Activated T-cell treated with anti-CD3 and anti-CD28 coated beads, Interleukin-2, amount 50 U/mL, for 4 hours (primary cell): ENCODE data around the gene PTK7. TPM values are rescaled to one million over a fixed set of nuclear protein-coding genes. Genes with fewer than 3 reads are reported as not detected.

Experiments used
- ATAC-seq, 2 donors: fragments of 200-7000 bp; cut with Tn5 transposase; one replicate each; pipeline ENCODE4 v1.10.0; 2021
- DNase-seq: peaks from one replicate; pipeline ENCODE4 v3.0.0-alpha.2; 2020
- H3K27me3 Mint-ChIP-seq: one replicate; pipeline ENCODE4 v1.8.0; 2021; ENCODE audit warnings: low read depth, mixed read lengths
- H3K36me3 Mint-ChIP-seq: one replicate; pipeline ENCODE4 v1.8.0; 2022; ENCODE audit warnings: mixed read lengths; ENCODE audit not compliant: insufficient read depth
- H3K4me1 Mint-ChIP-seq: one replicate; pipeline ENCODE4 v1.8.0; 2021; ENCODE audit warnings: low read depth, mixed read lengths
- H3K4me3 Mint-ChIP-seq: one replicate; pipeline ENCODE4 v1.8.0; 2021; ENCODE audit warnings: mild to moderate bottlenecking, moderate library complexity, mixed read lengths
- H3K9me3 Mint-ChIP-seq: one replicate; pipeline ENCODE4 v1.8.0; 2021; ENCODE audit warnings: mixed read lengths
- total RNA-seq, 3 donors: library from RNA; stranded (reverse); gene quantifications; one replicate each; pipeline ENCODE4 v1.2.1, GENCODE V29; 2021

Gene PTK7
- total RNA-seq, 3 donors from 2014 or later, result 1.3 to 4.3 (median 1.9) TPM

DNA sequence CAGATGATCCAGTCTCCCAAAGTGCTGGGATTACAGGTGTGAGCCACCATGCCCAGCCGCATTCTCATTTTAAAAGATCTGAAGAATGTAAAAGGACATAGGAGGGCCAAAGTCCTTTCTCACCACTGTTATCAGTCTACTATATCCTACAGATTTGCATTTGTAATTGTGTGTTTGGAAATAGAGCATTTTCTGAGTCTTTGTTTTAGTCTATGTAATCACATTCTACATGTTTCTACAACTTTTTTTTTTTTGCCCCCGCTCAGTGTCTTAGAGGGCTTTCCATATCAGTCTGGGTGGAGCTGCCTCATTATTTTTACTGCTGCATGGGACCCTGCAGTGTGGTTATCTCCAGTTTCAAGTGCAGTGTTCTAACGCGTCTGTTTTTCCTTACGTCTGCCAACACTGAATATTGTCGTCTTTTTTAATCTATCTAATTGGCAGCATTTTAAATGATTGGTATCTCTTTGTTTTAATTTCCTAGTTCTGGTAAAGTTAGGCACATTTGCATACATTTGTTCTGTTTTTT is 113.7 kb downstream of the PTK7 start:
- Mint-ChIP-seq H3K4me3 (no peak overlapping the region), H3K27me3 (no peaks in the 10 kb centered on the region), H3K4me1 (peaks cover 19% of the 10 kb centered on the region), H3K36me3 (peaks cover 28% of the 10 kb centered on the region), H3K9me3 (no peaks in the 10 kb centered on the region)
- DNase-seq (no peak), ATAC-seq (no peak)

DNA sequence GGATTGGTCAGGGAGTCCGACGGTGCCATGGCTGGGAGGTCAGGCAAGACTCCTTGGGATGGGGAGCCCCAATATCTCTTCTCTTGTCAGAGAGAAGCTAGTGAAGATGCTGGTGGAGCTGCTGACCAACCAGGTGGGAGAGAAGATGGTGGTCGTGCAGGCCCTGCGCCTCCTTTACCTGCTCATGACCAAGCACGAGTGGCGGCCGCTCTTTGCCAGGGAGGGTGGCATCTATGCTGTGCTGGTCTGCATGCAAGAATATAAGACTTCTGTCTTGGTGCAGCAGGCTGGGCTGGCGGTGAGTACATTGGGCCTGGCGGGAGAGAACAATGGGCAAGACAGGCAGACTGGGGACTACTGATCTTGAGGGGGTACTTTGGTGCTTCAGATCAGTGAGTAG is 116.8 kb downstream of the PTK7 start:
- DNase-seq, result no peak
- H3K4me3 Mint-ChIP-seq, result no peak overlapping the region
- ATAC-seq, result no peak
- H3K4me1 Mint-ChIP-seq, result peaks cover 5% of the 10 kb centered on the region
- no peaks in the 10 kb centered on the region for H3K9me3 Mint-ChIP-seq
- no peaks in the 10 kb centered on the region for H3K27me3 Mint-ChIP-seq
- peaks cover 30% of the 10 kb centered on the region for H3K36me3 Mint-ChIP-seq

DNA sequence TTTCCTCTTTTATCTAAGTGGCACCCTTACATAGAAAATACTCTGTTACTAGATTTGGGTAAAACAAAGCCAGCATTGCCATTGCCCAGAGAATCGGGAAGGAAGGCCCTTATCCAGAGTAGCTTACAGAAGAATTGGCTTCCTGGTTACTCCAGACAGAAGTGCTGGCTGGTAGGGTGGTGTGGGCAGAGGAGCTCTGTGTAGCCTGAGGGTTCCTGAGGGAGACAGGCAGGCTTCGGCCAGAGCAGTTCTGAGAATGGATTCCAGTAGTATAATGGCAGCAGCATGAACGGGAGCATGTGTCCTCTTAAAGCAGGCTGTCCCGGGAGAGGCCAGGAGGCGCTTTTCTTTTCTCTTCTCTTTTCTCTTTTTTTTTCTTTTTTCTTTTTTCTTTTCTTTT is 117.8 kb downstream of the PTK7 start:
- peaks cover 26% of the 10 kb centered on the region for H3K36me3 Mint-ChIP-seq
- H3K4me1 Mint-ChIP-seq, result peaks cover 5% of the 10 kb centered on the region
- DNase-seq, result no peak
- H3K9me3 Mint-ChIP-seq, result no peaks in the 10 kb centered on the region
- H3K4me3 Mint-ChIP-seq, result no peak overlapping the region
- no peaks in the 10 kb centered on the region for H3K27me3 Mint-ChIP-seq
- no peak for ATAC-seq

DNA sequence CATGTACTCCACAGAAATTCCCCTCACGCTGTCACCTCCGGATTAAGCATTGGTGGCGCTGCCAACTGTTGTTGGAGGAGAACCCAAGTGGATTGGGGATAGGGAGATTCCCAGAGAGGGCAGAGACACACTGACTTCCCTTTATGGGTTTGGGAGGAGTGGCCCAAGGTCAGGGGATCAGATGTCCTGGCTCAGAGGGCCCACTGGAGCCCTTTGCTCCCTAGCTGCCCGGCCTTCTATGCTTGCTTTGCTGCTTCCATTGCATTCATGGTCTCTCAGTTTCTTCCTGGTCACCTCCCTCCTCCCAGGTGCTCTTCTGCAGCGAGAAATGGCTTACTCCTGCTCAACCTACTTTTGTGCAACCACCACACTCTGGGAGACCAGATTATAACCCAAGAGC is 120.2 kb downstream of the PTK7 start:
- H3K4me1 Mint-ChIP-seq, result no peaks in the 10 kb centered on the region
- no peak for DNase-seq

DNA sequence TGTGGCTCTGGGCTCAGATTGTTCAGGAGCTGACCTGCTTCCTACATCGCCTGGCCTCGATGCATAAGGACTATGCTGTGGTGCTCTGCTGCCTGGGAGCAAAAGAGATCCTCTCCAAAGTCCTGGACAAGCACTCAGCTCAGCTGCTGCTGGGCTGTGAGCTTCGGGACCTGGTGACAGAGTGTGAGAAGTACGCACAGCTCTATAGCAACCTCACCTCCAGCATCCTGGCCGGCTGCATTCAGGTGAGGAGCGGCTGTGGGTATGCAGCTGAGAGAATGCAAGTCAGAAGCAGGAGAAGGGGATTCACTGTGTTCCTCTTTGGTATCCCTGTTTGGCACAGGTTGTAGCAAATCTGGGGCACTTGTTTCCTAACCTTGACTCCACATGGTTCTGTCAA is 123.8 kb downstream of the PTK7 start:
- peaks cover 24% of the 10 kb centered on the region for H3K36me3 Mint-ChIP-seq
- DNase-seq (no peak), ATAC-seq (no peak)
- H3K9me3 Mint-ChIP-seq, result no peaks in the 10 kb centered on the region
- no peaks in the 10 kb centered on the region for H3K4me1 Mint-ChIP-seq
- H3K27me3 Mint-ChIP-seq, result no peaks in the 10 kb centered on the region
- no peak overlapping the region for H3K4me3 Mint-ChIP-seq

More for the DNA sequence above, 120.2 kb downstream of the PTK7 start:
- ATAC-seq, result no peak
- no peaks in the 10 kb centered on the region for H3K27me3 Mint-ChIP-seq
- H3K4me3 Mint-ChIP-seq, result no peak overlapping the region
- no peaks in the 10 kb centered on the region for H3K9me3 Mint-ChIP-seq
- peaks cover 34% of the 10 kb centered on the region for H3K36me3 Mint-ChIP-seq

DNA sequence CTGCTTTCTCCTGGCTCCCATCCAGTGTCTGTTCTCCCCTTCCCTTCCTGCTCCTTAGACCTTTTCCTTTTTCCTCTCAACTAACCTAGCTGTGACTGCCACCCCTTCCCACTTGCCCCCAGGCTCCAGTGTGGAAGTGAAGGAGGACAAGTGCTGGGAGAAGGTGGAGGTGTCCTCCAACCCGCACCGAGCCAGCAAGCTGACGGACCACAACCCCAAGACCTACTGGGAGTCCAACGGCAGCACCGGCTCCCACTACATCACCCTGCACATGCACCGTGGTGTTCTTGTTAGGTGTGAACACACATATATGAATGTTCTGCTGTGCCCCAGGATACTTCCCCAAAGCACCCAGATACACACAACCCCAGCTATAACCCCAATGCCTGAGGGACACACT is 124.4 kb downstream of the PTK7 start:
- no peak for ATAC-seq
- Mint-ChIP-seq H3K9me3 (no peaks in the 10 kb centered on the region), H3K36me3 (peaks cover 24% of the 10 kb centered on the region), H3K27me3 (no peaks in the 10 kb centered on the region), H3K4me1 (no peaks in the 10 kb centered on the region), H3K4me3 (no peak overlapping the region)
- DNase-seq, result no peak

DNA sequence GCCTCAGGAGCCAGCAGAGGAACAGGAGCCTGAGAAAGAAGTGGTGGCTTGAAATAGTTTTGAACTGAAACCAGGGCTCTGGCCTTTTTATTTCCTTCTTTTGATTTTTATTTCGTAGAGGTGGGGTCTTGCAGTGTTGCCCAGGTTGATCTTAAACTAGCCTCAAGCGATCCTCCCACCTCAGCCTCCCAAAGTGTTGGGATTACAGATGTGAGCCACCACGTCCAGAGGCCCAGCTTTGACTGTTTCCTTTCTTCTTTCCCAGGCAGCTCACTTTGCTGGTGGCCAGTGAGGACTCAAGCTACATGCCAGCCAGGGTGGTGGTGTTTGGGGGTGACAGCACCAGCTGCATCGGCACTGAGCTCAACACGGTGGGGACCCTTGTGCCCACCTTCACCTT is 126.3 kb downstream of the PTK7 start:
- ATAC-seq, result no peak
- Mint-ChIP-seq H3K27me3 (no peaks in the 10 kb centered on the region), H3K36me3 (peaks cover 24% of the 10 kb centered on the region), H3K4me1 (no peaks in the 10 kb centered on the region), H3K9me3 (no peaks in the 10 kb centered on the region), H3K4me3 (no peak overlapping the region)
- no peak for DNase-seq

DNA sequence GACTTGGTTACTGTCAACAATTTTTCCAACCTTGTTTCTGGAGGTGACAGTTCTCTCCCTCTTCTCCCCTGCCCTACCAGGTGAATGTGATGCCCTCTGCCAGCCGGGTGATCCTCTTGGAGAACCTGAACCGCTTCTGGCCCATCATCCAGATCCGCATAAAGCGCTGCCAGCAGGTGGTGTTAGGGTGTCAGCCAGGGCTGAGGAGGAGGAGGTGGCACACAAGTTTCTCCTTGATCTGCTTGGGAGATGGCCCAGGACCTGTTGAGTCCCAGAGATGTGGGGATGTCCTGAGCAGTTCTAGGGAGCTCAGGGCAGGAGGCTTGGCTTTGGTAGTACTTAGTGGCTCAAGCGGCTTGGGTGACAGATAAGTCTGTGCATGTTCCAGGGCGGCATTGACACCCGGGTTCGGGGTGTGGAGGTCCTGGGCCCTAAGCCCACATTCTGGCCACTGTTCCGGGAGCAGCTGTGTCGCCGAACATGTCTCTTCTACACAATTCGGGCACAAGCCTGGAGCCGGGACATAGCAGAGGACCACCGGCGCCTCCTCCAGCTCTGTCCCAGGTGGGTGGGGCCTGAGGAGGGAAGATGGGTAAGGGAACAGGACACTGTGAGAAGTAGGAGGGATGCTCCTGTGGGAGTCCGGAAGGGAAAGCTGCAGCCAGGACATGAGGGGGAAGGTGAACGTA is 127.1 kb downstream of the PTK7 start:
- Mint-ChIP-seq H3K4me3 (no peak overlapping the region), H3K9me3 (no peaks in the 10 kb centered on the region), H3K4me1 (no peaks in the 10 kb centered on the region), H3K36me3 (peaks cover 25% of the 10 kb centered on the region), H3K27me3 (no peaks in the 10 kb centered on the region)
- ATAC-seq, result no peak
- no peak for DNase-seq

DNA sequence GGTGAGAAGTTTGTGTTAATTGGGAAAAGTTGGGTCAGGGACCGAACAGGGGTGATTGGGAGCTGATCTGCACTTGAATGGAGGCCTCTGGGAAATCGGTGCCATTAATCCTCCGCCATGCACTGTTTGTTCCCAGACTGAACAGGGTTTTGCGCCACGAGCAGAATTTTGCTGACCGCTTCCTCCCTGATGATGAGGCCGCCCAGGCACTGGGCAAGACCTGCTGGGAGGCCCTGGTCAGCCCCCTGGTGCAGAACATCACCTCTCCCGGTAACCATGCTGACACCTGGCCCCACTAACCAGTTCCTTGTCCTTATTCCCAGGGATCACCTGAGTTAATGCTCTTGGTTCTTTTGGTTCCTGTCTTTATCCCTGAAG is 127.6 kb downstream of the PTK7 start:
- Mint-ChIP-seq H3K9me3 (no peaks in the 10 kb centered on the region), H3K4me1 (no peaks in the 10 kb centered on the region), H3K4me3 (no peak overlapping the region), H3K36me3 (peaks cover 25% of the 10 kb centered on the region), H3K27me3 (no peaks in the 10 kb centered on the region)
- no peak for DNase-seq
- no peak for ATAC-seq

DNA sequence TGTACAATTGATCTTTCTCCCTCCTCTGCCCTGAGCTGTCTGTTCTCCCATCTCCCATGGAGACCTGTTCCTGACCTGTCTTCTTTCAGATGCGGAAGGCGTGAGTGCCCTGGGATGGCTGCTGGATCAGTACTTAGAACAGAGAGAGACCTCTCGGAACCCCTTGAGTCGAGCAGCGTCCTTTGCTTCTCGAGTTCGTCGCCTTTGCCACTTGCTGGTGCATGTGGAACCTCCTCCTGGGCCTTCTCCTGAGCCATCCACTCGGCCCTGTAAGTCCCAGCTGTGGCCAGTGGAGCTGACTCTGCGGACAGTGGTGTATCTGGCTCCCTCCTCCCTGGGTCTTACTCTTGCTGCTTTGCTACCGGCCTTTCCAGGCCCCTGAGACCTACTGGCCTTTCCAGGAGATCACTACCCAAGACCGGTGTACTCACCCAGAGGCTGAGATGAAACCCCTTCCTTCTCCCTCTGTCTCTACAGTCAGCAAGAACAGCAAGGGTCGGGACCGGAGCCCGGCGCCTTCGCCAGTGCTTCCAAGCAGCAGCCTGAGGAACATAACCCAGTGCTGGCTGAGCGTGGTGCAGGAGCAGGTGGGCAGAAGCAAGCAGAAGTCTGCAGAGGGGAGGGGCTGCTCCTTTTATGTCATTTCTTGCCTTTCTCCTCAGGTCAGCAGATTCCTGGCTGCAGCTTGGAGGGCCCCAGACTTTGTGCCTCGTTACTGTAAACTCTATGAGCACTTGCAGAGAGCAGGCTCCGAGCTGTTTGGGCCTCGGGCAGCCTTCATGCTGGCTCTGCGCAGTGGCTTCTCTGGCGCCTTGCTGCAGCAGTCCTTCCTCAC is 128.4 kb downstream of the PTK7 start:
- Mint-ChIP-seq H3K9me3 (no peaks in the 10 kb centered on the region), H3K36me3 (peaks cover 25% of the 10 kb centered on the region), H3K4me1 (no peaks in the 10 kb centered on the region), H3K4me3 (no peak overlapping the region), H3K27me3 (no peaks in the 10 kb centered on the region)
- DNase-seq (no peak), ATAC-seq (no peak)

DNA sequence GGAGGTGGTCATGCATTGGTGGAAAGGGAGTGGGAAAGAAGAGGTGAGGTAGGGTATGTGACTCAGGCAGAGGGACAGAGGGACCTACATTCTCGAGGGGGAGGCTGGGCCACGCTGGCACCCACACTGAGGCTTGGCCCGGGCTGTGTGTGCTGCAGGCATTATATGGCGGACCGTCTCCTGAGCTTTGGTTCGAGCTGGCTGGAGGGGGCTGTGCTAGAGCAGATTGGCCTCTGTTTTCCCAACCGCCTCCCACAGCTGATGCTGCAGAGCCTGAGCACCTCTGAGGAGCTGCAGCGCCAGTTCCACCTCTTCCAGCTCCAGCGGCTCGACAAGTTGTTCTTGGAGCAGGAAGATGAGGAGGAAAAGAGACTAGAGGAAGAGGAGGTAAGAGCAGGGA is 129.7 kb downstream of the PTK7 start:
- no peaks in the 10 kb centered on the region for H3K9me3 Mint-ChIP-seq
- no peak for DNase-seq
- peaks cover 16% of the 10 kb centered on the region for H3K36me3 Mint-ChIP-seq
- no peaks in the 10 kb centered on the region for H3K4me1 Mint-ChIP-seq
- no peak for ATAC-seq
- H3K27me3 Mint-ChIP-seq, result no peaks in the 10 kb centered on the region
- H3K4me3 Mint-ChIP-seq, result no peak overlapping the region

DNA sequence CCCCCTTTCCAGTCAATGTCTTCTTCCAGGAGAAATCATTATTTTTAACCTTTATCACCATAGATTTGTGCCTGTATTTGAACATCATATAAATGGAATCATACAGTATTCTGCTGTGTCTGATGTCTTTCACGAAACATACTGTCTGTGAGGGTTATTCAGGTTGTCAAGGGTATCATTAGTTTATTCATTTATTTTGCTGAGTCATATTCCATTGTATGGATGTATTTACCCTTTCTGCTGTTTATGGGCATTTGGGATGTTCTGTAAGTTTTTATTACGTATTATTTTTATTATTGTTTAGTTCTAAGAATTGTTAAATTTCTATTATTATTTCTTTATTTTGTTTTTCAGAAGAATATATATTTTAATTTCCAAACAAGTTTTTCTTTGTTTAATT is 131.2 kb downstream of the PTK7 start:
- ATAC-seq (no peak), DNase-seq (no peak)
- H3K4me3 Mint-ChIP-seq, result no peak overlapping the region
- H3K36me3 Mint-ChIP-seq, result peaks cover 20% of the 10 kb centered on the region
- no peaks in the 10 kb centered on the region for H3K4me1 Mint-ChIP-seq
- no peaks in the 10 kb centered on the region for H3K9me3 Mint-ChIP-seq
- H3K27me3 Mint-ChIP-seq, result no peaks in the 10 kb centered on the region
